ENCODE data around the gene TBC1D17.
A peak's percentile ranks its signal among the peaks of the same experiment; 100 is the strongest.

The TBC1D17 gene

GRCh38 chr19:49849433-49850220 is 27.9 kb upstream of the TBC1D17 start:
- DNase-seq, result no peak

- no peak for DNase-seq
These were observed 27.3 kb upstream of the TBC1D17 start for GRCh38 chr19:49850221-49850486.

GRCh38 chr19:49850487-49851342 is 26.8 kb upstream of the TBC1D17 start, which contains the start of gene PTOV1:
Gene PTOV1 (plus strand): TSS chr19:49851159.
- peak; percentile 78 for DNase-seq

GRCh38 chr19:49851456-49852259 is 25.8 kb upstream of the TBC1D17 start:
- no peak for DNase-seq

- no peak for DNase-seq
These were observed 24.8 kb upstream of the TBC1D17 start for GRCh38 chr19:49852631-49853126.

- no peak for DNase-seq
These were observed 23.6 kb upstream of the TBC1D17 start for GRCh38 chr19:49853852-49854377.

GRCh38 chr19:49854378-49855263 is 22.9 kb upstream of the TBC1D17 start:
- no peak for DNase-seq

- no peak for DNase-seq
These were observed 22.2 kb upstream of the TBC1D17 start for GRCh38 chr19:49855277-49855675.

- no peak for DNase-seq
These were observed 21.6 kb upstream of the TBC1D17 start for GRCh38 chr19:49855676-49856573.

- DNase-seq, result no peak
These were observed 20.9 kb upstream of the TBC1D17 start for GRCh38 chr19:49856574-49857021.

- DNase-seq, result no peak
These were observed 20.3 kb upstream of the TBC1D17 start for GRCh38 chr19:49857061-49857837.

- no peak for DNase-seq
These were observed 19.7 kb upstream of the TBC1D17 start for GRCh38 chr19:49857838-49858087.

- no peak for DNase-seq
These were observed 19.2 kb upstream of the TBC1D17 start for GRCh38 chr19:49858088-49858985.

GRCh38 chr19:49859682-49860335 is 17.7 kb upstream of the TBC1D17 start:
- DNase-seq, result no peak

GRCh38 chr19:49860336-49861102 is 17.0 kb upstream of the TBC1D17 start:
- DNase-seq, result no peak

GRCh38 chr19:49861107-49861506 is 16.4 kb upstream of the TBC1D17 start:
- no peak for DNase-seq

- no peak for DNase-seq
These were observed 15.7 kb upstream of the TBC1D17 start for GRCh38 chr19:49861541-49862378.
